Prostate gland (tissue), 2 donors: ENCODE data around the gene SIVA1.

ENCODE experiments used
- CTCF ChIP-seq, 4 experiments: fragments of 200-600 bp in 2 of 4; fragments of 450-650 bp in 2 of 4; sonication (generic) in 2 of 4; IDR thresholded peaks; 1 replicate in 3 of 4; 2 replicates in 1 of 4; pipeline ENCODE4 v1.5.1; 2016 to 2019; ENCODE audit warnings: antibody characterized with exemption in 4 of 4, mild to moderate bottlenecking in 2 of 4, moderate library complexity in 2 of 4
- POLR2A ChIP-seq: fragments of 450-650 bp; IDR thresholded peaks from one replicate; pipeline ENCODE4 v1.6.1; 2016; ENCODE audit warnings: antibody characterized with exemption, mild to moderate bottlenecking

DNA sequence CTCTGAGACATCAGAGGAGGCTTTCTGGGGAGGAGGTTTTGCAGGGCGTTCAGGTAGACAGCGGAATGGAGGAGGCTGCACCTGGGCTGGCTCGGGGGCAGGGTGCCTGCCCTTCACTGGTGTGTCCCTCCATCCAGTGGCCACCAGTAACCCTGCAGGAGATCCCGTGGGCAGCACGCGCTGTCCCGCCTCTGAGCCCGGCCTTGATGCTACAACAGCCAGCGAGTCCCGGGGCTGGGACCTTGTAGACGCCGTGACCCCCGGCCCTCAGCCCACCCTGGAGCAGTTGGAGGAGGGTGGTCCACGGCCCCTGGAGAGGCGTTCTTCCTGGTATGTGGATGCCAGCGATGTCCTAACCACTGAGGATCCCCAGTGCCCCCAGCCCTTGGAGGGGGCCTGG is 38.9 kb upstream of the SIVA1 start:
- no peak for TF ChIP-seq CTCF (IDR thresholded peaks at IDR 0.05)
- no peak for TF ChIP-seq POLR2A
